ENCODE results near the gene GLP2R. TPM values are rescaled to one million over a fixed set of nuclear protein-coding genes. Genes with fewer than 3 reads are reported as not detected.
A peak's percentile ranks its signal among the peaks of the same experiment; 100 is the strongest.

GLP2R gene
- total RNA-seq, 1 donor from 2014 or later: 0.25 TPM

DNA sequence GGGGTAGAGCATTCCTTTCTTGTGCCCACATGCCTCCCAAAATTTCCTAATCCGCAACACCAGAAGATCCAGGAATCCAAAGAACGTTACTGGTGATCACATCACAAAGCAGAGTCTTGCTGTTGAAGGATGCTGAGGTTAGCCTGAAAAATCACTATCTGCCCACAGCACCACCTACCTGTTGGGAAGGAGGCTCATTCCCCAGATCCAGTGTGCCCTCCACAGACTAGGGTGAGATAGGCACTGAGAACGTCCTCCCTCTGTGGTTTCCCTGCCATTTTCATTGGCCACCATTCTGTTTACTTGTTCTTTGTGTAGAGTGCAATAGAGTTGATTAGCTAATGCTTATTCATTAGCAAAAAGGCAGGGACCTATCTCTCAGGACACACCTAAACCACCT, 49.0 kb downstream of the GLP2R start:
- Histone ChIP-seq H3K36me3 (ENCODE audit: control insufficient read depth, insufficient read depth, low read length) (no peaks in the 10 kb centered on the region), H3K27me3 (ENCODE audit: control insufficient read depth, insufficient read depth, low read length) (no peaks in the 10 kb centered on the region), H3K4me3 (ENCODE audit: low read depth, low read length) (no peak overlapping the region)
- no peak for DNase-seq (ENCODE audit: low read depth)
- TF ChIP-seq, protein P1, sequence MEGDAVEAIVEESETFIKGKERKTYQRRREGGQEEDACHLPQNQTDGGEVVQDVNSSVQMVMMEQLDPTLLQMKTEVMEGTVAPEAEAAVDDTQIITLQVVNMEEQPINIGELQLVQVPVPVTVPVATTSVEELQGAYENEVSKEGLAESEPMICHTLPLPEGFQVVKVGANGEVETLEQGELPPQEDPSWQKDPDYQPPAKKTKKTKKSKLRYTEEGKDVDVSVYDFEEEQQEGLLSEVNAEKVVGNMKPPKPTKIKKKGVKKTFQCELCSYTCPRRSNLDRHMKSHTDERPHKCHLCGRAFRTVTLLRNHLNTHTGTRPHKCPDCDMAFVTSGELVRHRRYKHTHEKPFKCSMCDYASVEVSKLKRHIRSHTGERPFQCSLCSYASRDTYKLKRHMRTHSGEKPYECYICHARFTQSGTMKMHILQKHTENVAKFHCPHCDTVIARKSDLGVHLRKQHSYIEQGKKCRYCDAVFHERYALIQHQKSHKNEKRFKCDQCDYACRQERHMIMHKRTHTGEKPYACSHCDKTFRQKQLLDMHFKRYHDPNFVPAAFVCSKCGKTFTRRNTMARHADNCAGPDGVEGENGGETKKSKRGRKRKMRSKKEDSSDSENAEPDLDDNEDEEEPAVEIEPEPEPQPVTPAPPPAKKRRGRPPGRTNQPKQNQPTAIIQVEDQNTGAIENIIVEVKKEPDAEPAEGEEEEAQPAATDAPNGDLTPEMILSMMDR (IDR thresholded peaks at IDR 0.05; ENCODE audit: insufficient read depth, low read length, poor library complexity, severe bottlenecking): no peak

DNA sequence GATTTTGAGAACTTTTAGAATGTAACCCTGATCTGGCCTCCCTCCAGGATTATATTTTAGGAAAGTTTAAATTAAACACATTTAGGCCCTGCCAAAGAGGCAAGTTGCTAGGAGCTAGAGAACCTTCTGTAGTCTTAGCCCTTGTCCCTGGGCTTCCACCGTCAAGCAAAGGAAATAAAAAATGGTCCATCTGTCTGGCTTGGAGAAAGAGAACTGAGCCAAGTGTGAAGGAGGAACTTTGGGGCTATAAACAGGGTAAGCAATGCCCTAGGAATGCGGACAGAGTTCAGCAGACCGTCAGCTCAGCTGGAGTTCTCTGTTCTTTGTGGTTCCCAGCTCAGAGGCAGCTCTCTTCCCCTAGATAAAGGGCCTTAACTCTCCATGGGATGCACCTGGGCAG, 49.7 kb downstream of the GLP2R start:
- peak; percentile 42 for DNase-seq (ENCODE audit: low read depth)

DNA sequence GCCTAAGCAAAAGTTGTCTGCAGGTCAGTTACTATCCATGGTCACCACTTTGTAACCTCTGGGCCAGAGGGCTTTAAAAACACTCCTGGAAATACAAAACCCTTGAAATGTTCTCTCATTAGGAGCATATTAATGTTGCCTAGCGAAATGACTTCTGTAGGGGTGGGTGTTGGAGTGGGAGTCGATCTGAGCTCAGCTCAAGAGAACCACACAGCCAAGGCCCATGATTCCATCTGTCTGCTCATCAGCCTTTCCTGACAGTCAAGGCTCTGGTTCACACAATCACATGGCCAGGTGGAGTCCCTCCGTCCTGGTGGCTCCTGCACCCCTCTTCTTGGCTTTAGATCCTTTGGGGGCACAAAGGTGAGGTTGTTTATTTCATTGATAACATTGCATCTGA, 52.6 kb downstream of the GLP2R start:
- no peak for DNase-seq (ENCODE audit: low read depth)
- Histone ChIP-seq H3K4me3 (ENCODE audit: low read depth, low read length) (no peak overlapping the region), H3K36me3 (ENCODE audit: control insufficient read depth, insufficient read depth, low read length) (no peaks in the 10 kb centered on the region), H3K27me3 (ENCODE audit: control insufficient read depth, insufficient read depth, low read length) (no peaks in the 10 kb centered on the region)
- TF ChIP-seq, protein P1 (IDR thresholded peaks at IDR 0.05; ENCODE audit: insufficient read depth, low read length, poor library complexity, severe bottlenecking): no peak

More for the DNA sequence above, 49.7 kb downstream of the GLP2R start:
- Histone ChIP-seq H3K4me3 (ENCODE audit: low read depth, low read length) (no peak overlapping the region), H3K27me3 (ENCODE audit: control insufficient read depth, insufficient read depth, low read length) (no peaks in the 10 kb centered on the region), H3K36me3 (ENCODE audit: control insufficient read depth, insufficient read depth, low read length) (no peaks in the 10 kb centered on the region)
- TF ChIP-seq, protein P1 (IDR thresholded peaks at IDR 0.05; ENCODE audit: insufficient read depth, low read length, poor library complexity, severe bottlenecking): no peak

DNA sequence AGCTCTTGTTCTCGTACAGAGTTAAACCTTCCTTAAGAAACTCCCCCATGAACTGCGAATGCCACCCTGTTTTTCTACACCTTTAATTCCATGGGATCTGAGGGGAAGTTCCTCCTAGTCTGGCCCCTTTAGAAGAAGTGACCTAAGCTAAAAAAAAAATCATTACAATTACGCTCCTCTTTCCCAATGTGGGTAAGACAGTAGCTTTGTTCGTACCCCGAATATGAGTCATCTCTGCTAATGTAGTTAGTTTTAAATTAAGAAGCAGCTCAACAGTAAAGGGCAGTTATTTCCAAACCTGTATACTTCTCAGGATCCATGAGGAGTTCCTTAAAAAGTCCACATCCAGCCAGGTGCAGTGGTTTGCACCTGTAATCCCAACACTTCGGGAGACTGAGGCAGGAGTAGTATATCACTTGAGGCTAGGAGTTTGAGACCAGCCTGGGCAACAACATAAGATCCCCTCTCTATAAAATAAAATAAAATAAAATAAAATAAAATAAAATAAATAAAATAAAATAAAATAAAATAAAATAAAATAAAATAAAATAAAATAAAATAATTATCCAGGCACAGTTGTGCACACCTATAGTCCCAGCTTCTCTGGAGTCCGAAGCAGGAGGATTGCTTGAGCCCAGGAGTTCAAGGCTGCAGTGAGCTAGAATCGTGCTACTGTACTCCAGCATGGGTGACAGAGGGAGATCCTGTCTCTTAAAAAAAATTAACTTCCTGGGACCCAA, 53.2 kb downstream of the GLP2R start:
- Histone ChIP-seq H3K4me3 (ENCODE audit: low read depth, low read length) (no peak overlapping the region), H3K27me3 (ENCODE audit: control insufficient read depth, insufficient read depth, low read length) (no peaks in the 10 kb centered on the region), H3K36me3 (ENCODE audit: control insufficient read depth, insufficient read depth, low read length) (no peaks in the 10 kb centered on the region)
- peak; percentile 45 for DNase-seq (ENCODE audit: low read depth)
- TF ChIP-seq, protein P1 (IDR thresholded peaks at IDR 0.05; ENCODE audit: insufficient read depth, low read length, poor library complexity, severe bottlenecking): no peak

DNA sequence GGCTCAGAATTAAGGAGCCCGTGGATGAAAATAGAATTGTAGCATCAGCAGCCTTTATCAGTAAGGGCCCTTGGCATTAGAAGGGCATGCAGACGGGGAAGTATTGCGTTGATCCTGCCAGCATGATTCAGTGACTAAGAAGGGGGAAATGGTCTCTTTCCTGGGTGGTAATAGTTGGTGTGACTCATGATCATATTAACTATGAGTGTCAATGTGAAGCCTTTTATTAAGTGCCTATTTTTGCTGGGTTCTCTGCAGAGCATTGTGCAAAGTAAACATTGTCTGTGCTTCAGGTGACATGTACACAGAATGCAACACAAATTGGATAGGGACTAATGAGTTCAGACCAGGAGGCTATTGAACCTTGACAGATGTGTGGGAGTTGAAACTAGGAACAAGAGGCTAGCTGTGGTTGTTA, 54.9 kb downstream of the GLP2R start:
- TF ChIP-seq, protein P1 (IDR thresholded peaks at IDR 0.05; ENCODE audit: insufficient read depth, low read length, poor library complexity, severe bottlenecking): no peak
- Histone ChIP-seq H3K27me3 (ENCODE audit: control insufficient read depth, insufficient read depth, low read length) (no peaks in the 10 kb centered on the region), H3K36me3 (ENCODE audit: control insufficient read depth, insufficient read depth, low read length) (no peaks in the 10 kb centered on the region), H3K4me3 (ENCODE audit: low read depth, low read length) (no peak overlapping the region)
- peak; percentile 72 for DNase-seq (ENCODE audit: low read depth)

DNA sequence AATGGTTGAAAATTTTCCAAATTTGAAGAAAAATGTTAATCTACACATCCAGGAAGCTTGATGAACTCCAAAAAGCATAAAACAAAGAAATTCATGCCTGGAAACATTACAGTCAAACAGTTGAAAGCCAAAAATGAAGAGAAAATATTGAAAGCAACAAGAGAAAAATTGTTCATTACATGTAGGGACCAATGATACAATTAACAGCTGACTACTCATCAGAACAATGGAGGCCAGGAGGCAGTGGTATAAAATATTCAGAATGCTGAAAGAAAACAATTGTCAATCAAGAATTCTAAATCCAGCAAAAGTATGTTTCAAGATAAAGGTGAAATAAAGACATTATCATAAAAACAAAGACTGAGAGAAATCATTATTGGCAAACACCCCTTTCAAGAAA, 57.7 kb downstream of the GLP2R start:
- Histone ChIP-seq H3K27me3 (ENCODE audit: control insufficient read depth, insufficient read depth, low read length) (no peaks in the 10 kb centered on the region), H3K36me3 (ENCODE audit: control insufficient read depth, insufficient read depth, low read length) (no peaks in the 10 kb centered on the region), H3K4me3 (ENCODE audit: low read depth, low read length) (no peak overlapping the region)
- TF ChIP-seq, protein P1 (IDR thresholded peaks at IDR 0.05; ENCODE audit: insufficient read depth, low read length, poor library complexity, severe bottlenecking): no peak
- DNase-seq (ENCODE audit: low read depth): no peak
